HCT116 (cell line): Measurements from ENCODE around the gene TEF. TPM values are rescaled to one million over a fixed set of nuclear protein-coding genes. Genes with fewer than 3 reads are reported as not detected.

Source experiments
- ATAC-seq: fragments of 200-7000 bp; cut with Tn5 transposase; 2 replicates; pipeline ENCODE4 v1.9.1; 2020; ENCODE audit warnings: mild to moderate bottlenecking, moderate library complexity
- BruUV-seq: library from RNA; stranded (reverse); fragments of 400-500 nt; replicated peaks from 2 replicates; lab custom pipeline; 2021; lab: Mats Ljungman, UMichigan
- CTCF ChIA-PET: fragments of 300-600 bp; sonication (Branson Sonifier 250); formaldehyde crosslinking; loops from one replicate; lab custom pipeline; 2021; ENCODE audit warnings: antibody characterized with exemption; lab: Charles Lee
- POLR2A ChIA-PET: fragments of 300-600, 350-600 bp; sonication (Branson Sonifier 250); formaldehyde crosslinking; loops from one replicate; lab custom pipeline; 2021; ENCODE audit warnings: antibody characterized with exemption; lab: Charles Lee
- RAD21 ChIA-PET, 2 experiments: fragments of 300-600 bp; sonication (Branson Sonifier 250); formaldehyde crosslinking; loops; one replicate each; lab custom pipeline; 2023; ENCODE audit warnings: low total read pairs in 2 of 2; ENCODE audit not compliant: uncharacterized antibody in 2 of 2, unreplicated experiment in 2 of 2, low non-redundant PET in 1 of 2; lab: Charles Lee
- DNase-seq: peaks from one replicate; pipeline ENCODE4 v3.0.0-alpha.2; 2010; ENCODE audit warnings: low read depth, low spot score
- H2AFZ ChIP-seq: fragments of 200-600 bp; shearing (Covaris generic), sonication (generic); 2 replicates; pipeline ENCODE4 v1.6.1; 2017; ENCODE audit warnings: low read depth, mixed run types, mixed read lengths, antibody characterized with exemption, low read length; ENCODE audit not compliant: poor library complexity, severe bottlenecking
- H3K27ac ChIP-seq: 2 replicates; pipeline ENCODE4 v1.5.1; 2012; ENCODE audit warnings: low read depth, low read length
- H3K27me3 ChIP-seq: fragments of 200-600 bp; sonication (generic); 2 replicates; pipeline ENCODE4 v1.6.1; 2016; ENCODE audit warnings: mixed run types, low read length, mixed read lengths; ENCODE audit not compliant: insufficient read depth
- H3K36me3 ChIP-seq, 2 experiments: fragments of 200-500 bp in 1 of 2; fragments of 200-600 bp in 1 of 2; sonication (Bioruptor generic) in 1 of 2; sonication (generic) in 1 of 2; 2 replicates each; pipeline versions ENCODE4 v1.5.1 to v1.6.1; 2014 to 2016; ENCODE audit warnings: low read length in 2 of 2, inconsistent platforms in 1 of 2, mixed read lengths in 1 of 2, mixed run types in 1 of 2; ENCODE audit not compliant: insufficient read depth in 2 of 2, control insufficient read depth in 1 of 2
- H3K4me1 ChIP-seq, 2 experiments: fragments of 200-600 bp in 1 of 2; sonication (generic) in 1 of 2; 2 replicates each; pipeline versions ENCODE4 v1.5.1 to v1.6.1; 2012 to 2017; ENCODE audit warnings: low read length in 2 of 2, inconsistent platforms in 1 of 2, mild to moderate bottlenecking in 1 of 2, mixed read lengths in 1 of 2, mixed run types in 1 of 2, moderate library complexity in 1 of 2; ENCODE audit not compliant: insufficient read depth in 2 of 2, control insufficient read depth in 1 of 2
- H3K4me2 ChIP-seq: fragments of 200-600 bp; sonication (generic); 2 replicates; pipeline ENCODE4 v1.6.1; 2017; ENCODE audit warnings: mixed run types, low read length, mixed read lengths
- H3K4me3 ChIP-seq, 2 experiments: fragments of 200-600 bp in 1 of 2; sonication (generic) in 1 of 2; replicated peaks in 1 of 2; 2 replicates each; pipeline ENCODE4 v1.5.1; 2011 to 2016; ENCODE audit warnings: low read length in 2 of 2, control low read depth in 1 of 2, low read depth in 1 of 2, mild to moderate bottlenecking in 1 of 2, mixed read lengths in 1 of 2, mixed run types in 1 of 2
- H3K79me2 ChIP-seq: fragments of 200-600 bp; sonication (generic); 2 replicates; pipeline ENCODE4 v1.6.1; 2017; ENCODE audit warnings: mild to moderate bottlenecking, mixed run types, low read length, moderate library complexity, mixed read lengths; ENCODE audit not compliant: insufficient read depth
- H3K9ac ChIP-seq: fragments of 200-600 bp; sonication (generic); 2 replicates; pipeline ENCODE4 v1.6.1; 2016; ENCODE audit warnings: low read length, mixed read lengths
- H3K9me2 ChIP-seq: fragments of 200-600 bp; sonication (generic), shearing (Covaris generic); 2 replicates; pipeline ENCODE4 v1.6.1; 2017; ENCODE audit warnings: mixed run types, mild to moderate bottlenecking, moderate library complexity; ENCODE audit not compliant: insufficient read depth
- H3K9me3 ChIP-seq, 2 experiments: fragments of 200-500 bp in 1 of 2; fragments of 200-600 bp in 1 of 2; sonication (Bioruptor generic) in 1 of 2; sonication (generic) in 1 of 2; 2 replicates each; pipeline ENCODE4 v1.6.1; 2014 to 2017; ENCODE audit warnings: low read length in 2 of 2, mixed read lengths in 2 of 2, inconsistent platforms in 1 of 2, low read depth in 1 of 2, mild to moderate bottlenecking in 1 of 2, mixed run types in 1 of 2, moderate library complexity in 1 of 2; ENCODE audit not compliant: control insufficient read depth in 1 of 2, insufficient read depth in 1 of 2
- H4K20me1 ChIP-seq: fragments of 200-600 bp; sonication (generic), shearing (Covaris generic); 2 replicates; pipeline ENCODE4 v1.6.1; 2017; ENCODE audit warnings: mixed run types, mild to moderate bottlenecking, moderate library complexity; ENCODE audit not compliant: insufficient read depth
- CEBPB ChIP-seq: IDR thresholded peaks from 2 replicates; pipeline ENCODE4 v1.6.1; 2012; ENCODE audit warnings: low read depth
- CTCF ChIP-seq, 3 experiments: fragments of 200-600 bp in 1 of 3; sonication (generic) in 1 of 3; IDR thresholded peaks in 2 of 3; conservative IDR thresholded peaks in 1 of 3; 2 replicates each; pipeline ENCODE4 v1.5.1; 2012 to 2017; ENCODE audit warnings: low read depth in 2 of 3, low read length in 2 of 3, antibody characterized with exemption in 1 of 3, borderline replicate concordance in 1 of 3, control low read depth in 1 of 3, mild to moderate bottlenecking in 1 of 3, mixed read lengths in 1 of 3, mixed run types in 1 of 3, moderate library complexity in 1 of 3; ENCODE audit not compliant: insufficient read depth in 1 of 3
- EGR1 ChIP-seq: IDR thresholded peaks from 2 replicates; pipeline ENCODE4 v1.6.1; 2012; ENCODE audit warnings: low read depth
- ELF1 ChIP-seq: IDR thresholded peaks from 2 replicates; pipeline ENCODE4 v1.6.1; 2012; ENCODE audit warnings: low read depth, borderline replicate concordance
- MAX ChIP-seq: IDR thresholded peaks from 2 replicates; pipeline ENCODE4 v1.6.1; 2012
- POLR2AphosphoS5 ChIP-seq: IDR thresholded peaks from 2 replicates; pipeline ENCODE4 v1.6.1; 2011; ENCODE audit warnings: mild to moderate bottlenecking, low read depth, low read length, moderate library complexity
- REST ChIP-seq: IDR thresholded peaks from 2 replicates; pipeline ENCODE4 v1.6.1; 2012; ENCODE audit warnings: low read depth
- SP1 ChIP-seq: IDR thresholded peaks from 2 replicates; pipeline ENCODE4 v1.6.1; 2012; ENCODE audit warnings: low read depth
- SRF ChIP-seq: IDR thresholded peaks from 2 replicates; pipeline ENCODE4 v1.6.1; 2012; ENCODE audit warnings: low read depth
- ZNF274 ChIP-seq: fragments of 200-500 bp; sonication (Bioruptor generic); IDR thresholded peaks from 2 replicates; pipeline ENCODE4 v1.6.1; 2014; ENCODE audit warnings: mild to moderate bottlenecking, low read depth, low read length, inconsistent platforms
- intact Hi-C: fragments of 100-400 bp; cut with micrococcal nuclease; formaldehyde crosslinking; loops from 2 replicates; pipeline ENCODE4 v1.10.0; 2022
- total RNA-seq: library from RNA; stranded (reverse); gene quantifications from one replicate; pipeline ENCODE4 v1.2.1, GENCODE V29; 2021; ENCODE audit not compliant: unreplicated experiment

Gene TEF
- total RNA-seq, 1 experiment from 2014 or later, result 16.5 TPM

- no peaks in the 10 kb centered on the region for H4K20me1 ChIP-seq
- ATAC-seq, result no peak
- H3K9ac ChIP-seq, result no peak overlapping the region
- BruUV-seq, result no TSS peak
- no peaks in the 10 kb centered on the region for H3K9me3 ChIP-seq
- intact Hi-C loops, result no loop called here
- peak overlapping the region; percentile 13 for H3K4me2 ChIP-seq
- TF ChIP-seq REST (no peak), POLR2AphosphoS5 (no peak), ZNF274 (no peak), ELF1 (no peak), SP1 (no peak), CEBPB (no peak), SRF (no peak), EGR1 (no peak), MAX (no peak), CTCF (IDR thresholded peaks at IDR 0.05 in 2 of 3, conservative IDR thresholded peaks at IDR 0.05 in 1 of 3; ENCODE audit: borderline replicate concordance in 1 of 3, insufficient read depth in 1 of 3, low read depth in 2 of 3, low read length in 2 of 3) (no peak)
- POLR2A ChIA-PET, result interaction anchor here (1.0 to 1.1 kb wide), 2 partner anchors 29 to 31 kb away, joined by 3 to 6 read pairs; partner anchors contain the start of gene TOB2
- H3K36me3 ChIP-seq, result no peaks in the 10 kb centered on the region
- DNase-seq, result no peak
- CTCF ChIA-PET, result interaction anchor here (0.6 to 1.1 kb wide), 2 partner anchors 10 to 14 kb away, joined by 4 read pairs; no protein-coding TSS in a partner anchor
- no peaks in the 10 kb centered on the region for H3K9me2 ChIP-seq
- no peak overlapping the region for H2AFZ ChIP-seq
- H3K4me3 ChIP-seq, result no peak overlapping the region
- H3K79me2 ChIP-seq, result peaks cover 23% of the 10 kb centered on the region
- no peaks in the 10 kb centered on the region for H3K27me3 ChIP-seq
- peak overlapping the region; percentile 15; the same call in 1 of the 2 replicates for H3K27ac ChIP-seq
- peaks cover 17 to 28% of the 10 kb centered on the region in 2 experiments for H3K4me1 ChIP-seq
- RAD21 ChIA-PET, result no interaction called here
Observed at GRCh38 chr22:41417622-41418390, 36.1 kb downstream of the TEF start.
